NK-92 (cell line): ENCODE data around the gene SLC16A7.

Experiments
- DNase-seq: peaks from one replicate; lab custom pipeline; 2025; ENCODE audit not compliant: unreplicated experiment; lab: John Stamatoyannopoulos, UW

The SLC16A7 gene

DNA sequence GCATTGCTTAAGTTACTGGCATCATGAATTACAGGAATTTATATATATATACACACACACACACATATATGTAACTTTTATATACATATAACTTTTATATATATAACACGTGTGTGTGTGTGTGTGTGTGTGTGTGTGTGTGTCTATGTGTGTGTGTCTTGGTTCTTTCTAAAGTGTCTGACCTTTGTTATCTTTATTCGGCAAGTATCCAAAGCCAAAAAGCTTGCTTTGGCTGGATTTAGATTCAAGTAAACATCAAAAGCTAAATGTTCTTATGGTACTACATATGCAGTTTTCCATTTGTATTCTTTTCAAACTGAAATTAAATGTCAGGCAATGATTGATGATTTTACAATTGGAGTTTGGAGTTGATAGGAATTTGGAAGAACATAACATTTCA, 69.9 kb downstream of the SLC16A7 start:
- DNase-seq, result no peak

DNA sequence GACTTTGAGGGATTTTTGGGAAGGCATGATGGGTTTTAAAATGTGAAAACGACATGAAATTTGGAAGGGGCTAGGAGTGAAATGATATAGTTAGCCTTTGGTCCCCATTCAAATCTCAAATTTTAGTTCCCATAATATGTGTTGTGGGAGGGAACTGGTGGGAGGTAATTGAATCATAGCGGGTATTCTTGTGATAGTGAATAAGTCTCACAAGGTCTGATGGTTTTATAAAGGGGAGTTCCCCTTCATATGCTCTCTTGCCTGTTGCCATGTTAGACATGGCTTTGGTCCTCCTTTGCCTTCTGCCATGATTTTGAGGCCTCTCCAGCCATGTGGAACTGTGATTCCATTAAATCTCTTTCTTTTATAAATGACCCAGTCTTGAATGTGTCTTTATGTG, 72.8 kb downstream of the SLC16A7 start:
- DNase-seq, result no peak

DNA sequence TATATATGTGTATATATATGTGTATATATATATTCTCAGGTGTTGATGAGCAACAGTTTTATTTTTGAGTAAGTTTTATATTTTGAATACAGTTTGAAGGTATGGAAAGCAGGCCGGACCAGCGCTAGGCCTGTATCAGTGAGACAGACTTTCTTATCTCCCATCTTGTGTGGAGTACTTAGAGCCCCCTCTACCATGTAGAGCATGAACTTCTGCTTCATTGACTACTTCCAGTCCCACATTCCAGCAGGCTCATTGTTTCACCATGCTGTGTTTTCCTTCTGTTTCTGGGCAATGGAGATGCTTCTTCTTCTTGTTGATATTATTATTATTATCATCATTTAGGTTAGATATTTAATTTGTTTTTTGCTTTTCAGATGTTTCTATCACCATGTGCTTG, 76.4 kb downstream of the SLC16A7 start:
- DNase-seq, result no peak

DNA sequence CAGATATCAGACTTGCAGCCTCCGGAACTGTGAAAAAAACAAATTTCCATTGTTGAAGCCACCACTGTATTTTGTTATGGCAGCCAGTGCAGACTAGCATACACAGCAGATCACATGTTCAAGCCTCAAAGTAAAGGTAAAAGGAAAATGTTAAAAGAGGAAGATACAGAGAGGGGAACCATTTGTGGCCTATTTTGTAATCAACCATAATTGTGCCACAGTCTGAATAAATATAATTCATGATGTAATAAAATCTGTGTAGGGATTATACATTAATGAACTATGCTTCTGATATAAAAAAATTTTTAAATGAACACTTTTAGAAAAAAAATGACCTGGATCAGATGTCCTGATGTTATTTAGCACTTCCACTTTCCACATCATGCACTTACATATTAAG, 79.6 kb downstream of the SLC16A7 start:
- DNase-seq, result no peak

DNA sequence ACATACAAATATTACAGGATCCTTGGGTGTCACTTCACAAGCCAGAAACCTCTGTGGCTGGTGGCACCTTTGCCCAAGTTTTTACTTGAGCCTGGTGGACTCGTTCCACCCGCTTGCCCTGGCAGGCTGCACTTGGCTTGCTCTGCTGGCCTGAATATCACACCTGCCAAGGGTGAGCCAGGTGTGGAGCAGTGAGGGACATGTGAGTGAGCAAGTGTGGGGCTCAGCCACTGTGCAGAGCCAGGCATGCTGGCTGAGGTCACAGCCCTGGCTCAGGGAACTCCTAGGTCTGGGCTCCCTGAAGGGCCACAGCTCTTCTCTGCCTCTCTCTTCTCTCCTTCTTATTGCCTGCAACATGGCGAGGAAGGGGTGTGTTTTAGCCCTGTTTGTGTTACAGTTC, 82.0 kb downstream of the SLC16A7 start:
- DNase-seq, result no peak

DNA sequence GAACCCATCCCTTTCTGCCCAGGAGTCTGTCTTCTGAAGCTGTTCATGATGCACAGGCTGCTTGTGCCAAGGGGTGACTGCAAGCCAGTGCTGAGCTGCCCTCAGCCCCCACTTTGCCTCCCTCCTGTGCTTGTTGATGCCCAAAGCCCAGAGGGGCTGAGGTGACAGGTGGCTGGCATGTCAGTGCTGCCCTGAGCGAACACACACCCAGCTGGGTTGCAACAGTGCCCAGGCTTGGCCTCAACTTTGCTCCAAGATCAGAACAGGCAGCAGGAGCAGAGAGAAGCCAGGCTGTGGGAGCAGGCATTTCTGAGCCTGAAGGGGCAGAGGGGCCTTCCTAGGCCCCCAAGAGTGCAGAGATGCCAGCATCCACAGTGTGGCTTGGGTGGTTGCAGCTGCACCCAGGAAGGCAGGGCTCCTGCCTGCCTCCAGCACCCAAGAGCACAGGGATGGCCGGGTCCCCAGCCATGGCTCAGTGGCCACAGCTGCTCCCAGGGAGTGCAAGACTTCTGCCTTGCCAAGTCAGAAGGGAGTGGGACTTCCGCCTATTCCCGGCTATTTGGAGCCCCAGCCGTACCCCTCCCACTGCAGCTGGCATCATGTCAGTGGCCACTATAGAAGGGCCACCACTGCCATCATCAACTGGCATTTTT, 83.1 kb downstream of the SLC16A7 start:
- DNase-seq, result no peak

DNA sequence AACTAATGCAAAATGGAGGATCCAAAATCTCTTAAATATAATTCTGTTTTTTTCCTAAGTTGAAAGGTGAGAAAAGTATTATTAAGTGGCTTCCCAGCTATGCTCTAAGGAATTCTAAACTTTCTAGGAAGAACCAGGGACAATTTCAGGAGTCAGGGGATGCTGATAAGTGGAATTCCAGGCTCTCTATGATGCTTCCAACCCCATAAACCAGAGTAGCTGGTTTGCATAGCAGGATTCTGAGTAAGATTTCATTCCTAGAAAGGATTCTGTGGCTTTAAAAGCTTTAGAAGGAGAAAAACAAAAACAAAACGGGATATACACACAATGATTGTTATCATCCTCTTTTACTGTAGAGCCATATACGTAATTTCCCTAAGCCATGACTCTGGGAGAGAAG, 93.9 kb downstream of the SLC16A7 start:
- DNase-seq, result no peak

DNA sequence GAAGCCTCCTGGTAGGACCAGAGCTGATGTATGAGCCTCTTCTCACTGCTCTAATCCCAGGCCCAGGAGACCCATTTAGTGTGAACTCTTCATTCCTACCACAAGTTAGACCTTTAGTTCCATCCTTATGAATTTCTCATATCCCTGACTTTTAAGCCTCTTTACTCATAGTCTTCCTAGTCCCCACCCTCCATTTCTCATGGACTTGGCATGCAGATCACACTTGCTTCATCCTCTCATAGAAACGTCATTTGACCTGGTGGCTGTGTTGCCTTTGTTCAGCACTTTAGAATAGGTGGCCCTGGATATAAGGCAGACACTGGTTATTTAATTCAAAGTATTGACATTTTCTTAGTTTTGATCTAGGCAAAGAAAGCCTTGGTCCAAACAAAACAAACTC, 99.5 kb downstream of the SLC16A7 start:
- no peak for DNase-seq

DNA sequence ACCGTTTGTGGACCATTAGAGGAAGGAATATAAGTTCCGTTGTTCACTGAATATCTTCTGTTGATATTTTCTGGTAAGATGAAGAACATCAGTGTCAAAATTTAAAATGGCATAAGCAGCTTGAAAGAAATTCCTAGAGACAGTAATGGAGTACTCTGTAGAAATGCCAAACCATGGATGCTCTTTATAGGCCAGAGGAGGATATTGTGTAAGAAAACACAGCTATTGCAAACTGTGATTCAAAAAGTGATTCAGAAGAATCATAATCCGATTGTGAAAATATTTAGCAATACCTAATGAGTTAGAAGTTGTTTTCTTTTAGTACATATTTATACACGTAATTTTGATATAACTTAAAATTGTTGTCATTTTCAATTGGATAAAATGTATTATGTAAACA, 102.8 kb downstream of the SLC16A7 start:
- no peak for DNase-seq

DNA sequence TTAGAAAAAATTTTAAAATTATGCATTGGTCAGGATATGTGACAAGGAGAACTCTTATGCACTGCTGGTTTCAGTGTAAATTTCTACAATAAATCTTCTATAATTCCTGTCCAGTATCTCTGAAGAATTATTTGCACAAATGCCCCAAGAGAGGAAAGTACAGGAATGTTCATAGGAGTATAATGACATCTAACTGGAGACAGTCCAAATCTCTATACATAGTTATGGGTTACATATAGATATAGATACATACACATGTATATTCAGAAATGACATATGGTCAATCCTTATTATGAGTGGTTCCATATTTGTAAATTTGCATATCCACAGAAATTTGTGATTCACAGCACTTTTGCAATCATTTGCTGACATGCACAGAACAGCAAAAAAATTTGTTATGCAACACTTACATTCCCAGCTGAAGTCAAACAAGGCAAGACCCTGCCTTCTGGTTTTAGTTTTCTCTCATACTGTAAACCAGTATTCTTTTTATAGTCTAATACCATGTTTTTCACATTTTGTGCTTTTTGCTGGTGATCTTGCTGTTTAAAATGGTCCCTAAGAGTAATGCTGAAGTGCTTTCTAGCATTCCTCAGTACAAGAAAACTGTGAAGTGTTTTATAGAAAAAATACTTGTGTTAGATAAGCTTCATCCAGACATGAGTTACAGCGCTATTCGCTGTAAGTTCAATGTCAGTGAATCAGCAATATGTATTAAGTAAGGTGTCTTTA, 103.8 kb downstream of the SLC16A7 start:
- DNase-seq, result no peak

DNA sequence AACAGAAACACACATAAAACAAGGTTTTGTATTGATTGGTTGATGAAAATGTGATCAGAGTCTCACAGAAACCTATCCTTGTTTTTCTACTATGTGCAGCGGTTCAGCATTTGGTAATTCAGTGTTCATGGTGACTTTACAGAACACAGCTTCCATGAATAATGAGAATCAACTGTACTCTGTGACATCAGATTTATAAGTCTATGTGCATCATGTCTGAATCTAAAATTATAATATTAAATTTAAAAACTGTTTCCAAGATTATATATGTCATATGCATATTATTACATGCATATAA, 104.3 kb downstream of the SLC16A7 start:
- no peak for DNase-seq

DNA sequence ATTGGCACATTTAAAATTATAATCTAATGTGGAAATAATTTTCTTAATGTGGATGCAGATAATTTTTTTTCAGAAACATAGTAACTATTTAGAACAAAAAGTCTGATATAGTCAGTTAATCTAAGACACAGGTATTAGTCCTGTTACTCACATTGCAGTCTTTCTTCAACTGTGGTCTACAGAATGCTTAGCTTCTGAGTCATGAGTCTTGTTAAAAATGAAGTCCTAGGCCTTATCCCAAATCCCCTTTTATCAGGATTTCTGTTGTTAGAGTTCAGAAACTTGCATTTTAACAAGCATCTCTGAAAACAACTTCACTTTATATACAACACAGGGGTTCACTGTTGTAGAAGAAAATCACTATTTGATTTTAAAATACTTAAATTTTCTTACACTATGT, 112.2 kb downstream of the SLC16A7 start:
- DNase-seq, result no peak

DNA sequence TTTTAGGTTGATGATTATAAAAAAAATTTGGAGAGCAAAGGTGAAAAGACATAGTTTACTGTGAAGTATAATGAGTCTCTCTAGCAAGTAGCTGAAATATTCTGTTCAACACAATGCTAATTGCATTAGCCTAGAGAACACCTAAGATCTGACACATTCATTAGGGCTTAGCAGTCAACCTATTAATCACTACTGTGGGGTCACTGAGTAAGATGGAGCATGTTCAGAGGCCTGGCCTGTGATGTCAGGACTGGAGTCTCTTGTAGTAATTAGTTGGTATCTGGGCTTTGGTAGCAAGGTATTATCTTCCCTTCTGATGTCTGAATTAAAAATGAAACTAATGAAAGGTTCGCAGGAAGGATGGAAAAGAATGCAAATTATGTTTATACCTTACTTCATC, 112.7 kb downstream of the SLC16A7 start:
- DNase-seq, result no peak

DNA sequence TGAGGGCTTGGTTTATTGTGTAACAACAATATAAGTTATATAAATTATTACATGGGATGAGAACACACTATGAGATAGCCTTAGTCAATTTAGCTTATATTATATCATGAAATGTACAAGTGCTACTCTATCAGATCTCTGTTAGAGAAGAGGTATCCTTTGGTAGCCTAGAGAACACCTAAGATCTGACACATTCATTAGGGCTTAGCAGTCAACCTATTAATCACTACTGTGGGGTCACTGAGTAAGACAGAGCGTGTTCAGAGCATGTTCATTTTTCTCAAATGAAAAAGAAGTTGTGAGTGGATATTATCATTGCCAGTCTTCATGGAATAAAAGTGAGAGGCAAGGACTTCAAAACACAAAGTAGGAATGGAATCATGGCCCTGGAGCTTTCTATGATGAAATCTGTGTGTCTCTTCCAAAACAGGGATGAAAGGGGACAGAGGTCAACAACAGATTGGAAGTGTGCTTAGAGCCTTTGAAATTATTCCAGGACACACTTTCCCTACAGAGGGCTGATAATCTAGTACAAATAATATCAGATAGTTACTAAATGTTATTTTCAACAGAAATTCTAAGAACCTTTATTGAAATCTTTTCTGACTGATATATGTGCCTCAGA, 114.3 kb downstream of the SLC16A7 start:
- no peak for DNase-seq

DNA sequence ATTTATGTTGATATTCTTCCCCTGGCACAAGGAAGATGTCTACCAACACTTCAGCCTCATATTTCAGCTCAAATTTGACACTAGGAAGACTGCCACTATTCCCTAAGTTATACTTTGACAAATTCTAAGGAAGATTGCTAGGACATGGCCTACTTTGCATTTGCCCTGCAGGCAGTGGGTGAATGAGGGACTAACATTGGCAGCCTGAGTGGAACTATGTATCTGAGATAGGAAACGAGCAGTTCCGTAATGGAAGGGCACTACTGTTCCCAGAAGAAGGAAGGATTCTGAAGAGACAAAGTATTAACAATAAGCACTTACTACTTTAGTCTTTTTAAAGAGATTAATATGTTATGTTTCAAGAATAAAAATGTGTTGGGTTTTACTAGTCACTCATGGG, 115.1 kb downstream of the SLC16A7 start:
- DNase-seq, result no peak

DNA sequence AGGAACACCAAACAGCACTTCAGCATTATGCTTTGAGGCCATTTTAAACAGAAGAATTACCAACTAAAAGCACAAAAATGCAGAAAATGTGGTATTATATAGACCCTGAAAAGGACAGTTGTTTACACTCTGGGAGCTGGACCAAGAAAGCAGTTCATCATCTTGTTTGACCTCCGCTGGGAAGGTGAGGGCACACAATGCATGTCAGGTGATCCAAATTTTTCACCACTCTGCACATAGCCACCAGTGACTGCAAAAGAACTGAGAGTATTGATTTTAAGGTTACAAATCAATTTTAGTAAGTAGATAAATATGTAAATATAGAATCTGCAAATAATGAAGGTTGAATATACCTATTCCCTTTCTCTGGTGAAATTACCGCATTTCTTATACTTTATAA, 119.6 kb downstream of the SLC16A7 start:
- DNase-seq, result no peak

DNA sequence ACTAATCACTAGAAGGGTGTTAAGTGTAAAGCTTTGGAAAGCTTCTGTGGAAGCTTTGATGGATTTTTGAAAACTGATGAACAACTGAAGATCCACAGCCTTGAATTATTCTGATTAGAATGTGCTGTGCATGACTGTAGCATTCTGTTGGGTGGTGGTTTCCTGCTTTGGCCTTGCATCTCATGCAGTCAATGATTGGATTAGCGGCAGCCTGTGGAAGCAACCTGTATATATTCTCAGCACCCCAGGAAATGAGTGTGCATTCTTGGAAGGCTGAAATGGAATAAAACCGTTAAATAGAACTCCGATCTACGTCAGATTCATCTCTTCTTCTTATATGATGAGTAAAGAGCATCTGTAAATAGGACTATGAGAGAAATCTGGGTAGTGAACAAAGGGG, 120.2 kb downstream of the SLC16A7 start:
- DNase-seq, result no peak

DNA sequence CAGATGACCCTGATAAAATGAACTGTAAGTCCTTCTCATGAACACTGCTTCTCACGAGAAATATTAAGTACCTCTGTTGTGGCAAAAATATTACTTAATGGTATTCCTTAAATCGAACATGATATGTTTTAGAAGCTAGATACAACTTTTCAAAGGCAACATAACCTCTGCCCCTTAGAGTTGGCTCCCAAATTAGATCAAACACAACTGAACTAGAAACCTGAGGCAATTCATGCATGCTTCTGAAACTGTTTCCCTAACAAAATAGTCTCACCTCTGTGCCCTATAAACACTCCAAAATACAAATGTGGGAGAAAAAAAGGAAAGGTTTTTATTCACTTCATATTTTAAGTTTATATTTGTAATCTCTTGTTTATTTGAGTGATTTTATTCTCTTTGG, 121.6 kb downstream of the SLC16A7 start:
- no peak for DNase-seq

DNA sequence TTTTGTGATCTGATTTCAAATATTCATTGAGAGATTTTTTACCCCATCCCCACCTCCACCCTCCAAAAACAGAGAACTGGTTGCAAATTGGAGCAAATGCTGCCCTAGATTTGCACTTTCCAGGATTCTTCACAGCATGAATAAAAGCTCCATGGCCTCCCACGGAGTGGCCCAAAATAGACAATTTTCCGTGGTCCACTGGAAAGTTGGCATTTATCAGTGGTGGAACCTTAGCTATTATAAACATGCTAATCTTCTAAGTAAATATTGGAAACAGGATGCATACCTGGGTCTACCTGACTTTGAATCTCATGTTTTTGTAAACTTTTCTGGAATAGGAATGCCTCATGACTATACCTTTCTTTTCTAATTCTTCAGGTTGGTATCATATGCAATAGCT, 123.9 kb downstream of the SLC16A7 start:
- DNase-seq, result no peak

DNA sequence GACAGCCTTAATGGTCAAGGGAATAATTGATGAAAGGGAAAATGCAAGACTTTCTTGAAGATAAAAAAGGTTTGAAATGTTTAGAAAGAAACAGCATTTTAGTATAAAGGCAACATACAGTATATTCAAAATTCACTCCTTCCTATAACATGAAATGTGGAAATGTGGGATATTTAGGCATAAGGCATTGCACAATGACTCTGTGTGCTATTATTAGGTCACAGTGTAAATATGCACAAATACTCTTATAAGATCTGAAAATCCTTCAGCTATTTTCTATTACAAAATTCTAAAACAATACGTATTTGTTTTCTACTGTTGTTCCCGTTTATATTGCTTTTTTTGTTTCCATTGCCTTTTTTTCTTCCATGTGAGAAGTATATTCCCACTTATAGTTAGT, 127.7 kb downstream of the SLC16A7 start:
- DNase-seq, result no peak

DNA sequence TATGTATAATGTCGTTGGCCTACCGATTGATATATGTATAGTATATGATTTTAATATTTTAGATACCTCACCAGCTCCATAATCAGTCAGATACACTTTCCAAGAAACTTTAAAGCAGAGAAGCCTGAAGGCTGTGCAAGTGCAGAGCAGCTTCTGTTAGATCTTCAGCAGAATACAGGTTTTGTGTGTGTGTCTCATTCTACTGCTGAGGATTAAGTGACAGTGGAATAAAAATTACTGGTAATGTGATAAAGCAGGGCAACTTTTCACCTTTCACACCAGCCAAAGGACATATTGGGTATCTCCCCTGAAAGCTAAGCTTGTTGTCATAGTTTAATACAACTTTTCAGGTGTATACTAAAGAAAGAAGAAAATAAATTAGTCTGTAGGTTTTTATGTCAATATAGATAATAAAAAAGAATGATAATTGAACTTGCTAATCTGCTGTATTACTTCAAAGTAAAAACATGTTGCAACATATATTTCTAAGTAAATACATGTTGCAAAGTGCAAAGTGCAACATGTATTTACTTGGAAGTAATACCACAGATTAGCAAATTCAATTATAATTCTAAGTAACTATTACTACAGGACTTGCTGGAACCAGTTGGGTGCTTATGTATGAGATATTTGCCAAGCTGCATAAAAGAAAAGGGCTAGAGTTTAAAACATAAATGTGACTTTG, 128.3 kb downstream of the SLC16A7 start:
- DNase-seq, result no peak

DNA sequence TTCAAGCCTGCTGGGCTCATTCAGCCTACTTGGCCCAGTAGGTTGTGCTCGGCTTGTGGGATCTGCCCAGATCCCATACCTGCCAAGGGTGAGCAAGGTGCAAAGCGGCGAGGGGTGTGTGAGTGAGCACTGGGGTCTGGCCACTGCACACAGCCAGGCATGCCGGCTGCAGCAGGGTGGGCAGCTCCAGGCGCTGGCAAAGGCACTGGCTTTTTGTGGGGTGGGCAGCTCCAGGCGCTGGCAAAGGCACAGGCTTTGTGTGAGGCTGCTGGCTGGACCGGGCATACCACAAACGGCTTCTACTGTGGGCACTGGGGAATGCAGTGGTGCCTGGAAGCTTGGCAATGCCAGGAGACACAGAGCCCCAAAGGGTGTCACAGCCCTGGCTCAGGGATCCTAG, 137.4 kb downstream of the SLC16A7 start:
- no peak for DNase-seq
